Measurements from ENCODE around the gene MIGA2.
"Not testable (repeated sequence)": the region's sequence is repeated elsewhere in the genome, so short reads cannot be mapped to it uniquely, and the experiment has no call there.

The MIGA2 gene

GRCh38 chr9:129011761-129012181, 24.7 kb upstream of the MIGA2 start:
- no peak for DNase-seq

- no peak for DNase-seq
Measured at GRCh38 chr9:129012343-129012742, 24.1 kb upstream of the MIGA2 start.

- no peak for DNase-seq
Measured at GRCh38 chr9:129012893-129013448, 23.5 kb upstream of the MIGA2 start.

- no peak for DNase-seq
Measured at GRCh38 chr9:129013674-129014073, 22.8 kb upstream of the MIGA2 start.

- no peak for DNase-seq
Measured at GRCh38 chr9:129014124-129014523, 22.3 kb upstream of the MIGA2 start.

- no peak for DNase-seq
Measured at GRCh38 chr9:129014608-129015007, 21.8 kb upstream of the MIGA2 start.

GRCh38 chr9:129021091-129021490, 15.3 kb upstream of the MIGA2 start:
- no peak for DNase-seq

- no peak for DNase-seq
Measured at GRCh38 chr9:129022037-129022436, 14.4 kb upstream of the MIGA2 start.

GRCh38 chr9:129023036-129023907, 13.2 kb upstream of the MIGA2 start:
- DNase-seq = no peak

- DNase-seq = no peak
Measured at GRCh38 chr9:129023908-129024233, 12.6 kb upstream of the MIGA2 start.

- DNase-seq = no peak
Measured at GRCh38 chr9:129026442-129027223, 9.8 kb upstream of the MIGA2 start.

- DNase-seq = no peak
Measured at GRCh38 chr9:129027224-129027684, 9.2 kb upstream of the MIGA2 start.

GRCh38 chr9:129027685-129028191, 8.7 kb upstream of the MIGA2 start:
- DNase-seq = peak; percentile 74

GRCh38 chr9:129028192-129028966, 8.0 kb upstream of the MIGA2 start, which contains the start of gene SH3GLB2:
Gene SH3GLB2 (minus strand): TSS chr9:129028331. CDS start chr9:129028154, 177 bp downstream.
- DNase-seq = peak; percentile 94

- no peak for DNase-seq
Measured at GRCh38 chr9:129030191-129030590, 6.2 kb upstream of the MIGA2 start.

- DNase-seq = no peak
Measured at GRCh38 chr9:129031514-129031913, 4.9 kb upstream of the MIGA2 start.

- DNase-seq = no peak
Measured at GRCh38 chr9:129032541-129033159, 3.8 kb upstream of the MIGA2 start.

GRCh38 chr9:129033216-129033615, 3.2 kb upstream of the MIGA2 start:
- DNase-seq = no peak

GRCh38 chr9:129035838-129036237, 588 bp upstream of the MIGA2 start:
- DNase-seq = not testable (repeated sequence)

- DNase-seq = no peak
Measured at GRCh38 chr9:129036923-129037766, 719 bp downstream of the MIGA2 start.

GRCh38 chr9:129037767-129038098, 1.3 kb downstream of the MIGA2 start:
- DNase-seq = no peak

All from activated gamma-delta T cell treated with Interleukin-2 at 50 U/mL for 16 hours (primary cell).